HepG2 (cell line): ENCODE data around the gene KCNT2. TPM values are rescaled to one million over a fixed set of nuclear protein-coding genes. Genes with fewer than 3 reads are reported as not detected.

Source experiments
- ATAC-seq: fragments of 200-7000 bp; cut with Tn5 transposase; 3 replicates; pipeline ENCODE4 v1.9.1; 2020; ENCODE audit warnings: mild to moderate bottlenecking, moderate library complexity
- BruUV-seq: library from RNA; stranded (reverse); fragments of 400-500 nt; replicated peaks from 2 replicates; lab custom pipeline; 2021; lab: Mats Ljungman, UMichigan
- CTCF ChIA-PET: fragments of 300-600 bp; formaldehyde crosslinking; extraction: SDS; loops from one replicate; lab custom pipeline; 2021; ENCODE audit warnings: low total read pairs, inconsistent platforms, low intra/inter-chr PET ratio; lab: Yijun Ruan, JAX
- POLR2A ChIA-PET: fragments of 350-600 bp; sonication (Branson Sonifier 250); formaldehyde crosslinking; loops from one replicate; lab custom pipeline; 2020; ENCODE audit warnings: antibody characterized with exemption, inconsistent platforms; lab: Yijun Ruan, JAX
- DNase-seq: peaks from one replicate; pipeline ENCODE4 v3.0.0-alpha.2; 2015; ENCODE audit warnings: low spot score
- FAIRE-seq: peaks from 3 replicates; lab custom pipeline; 2011; peaks lifted over from hg19 to GRCh38; lab: Jason Lieb, UNC
- H2AFZ ChIP-seq: one replicate; pipeline ENCODE4 v1.6.1; 2011; ENCODE audit warnings: low read length, inconsistent platforms
- H3K27ac ChIP-seq: fragments of 300-600 bp; 3 replicates; pipeline ENCODE4 v1.8.0; 2011; ENCODE audit warnings: mixed run types, mild to moderate bottlenecking, mixed read lengths, low read length, inconsistent platforms; ENCODE audit not compliant: insufficient read depth; ENCODE audit errors: extremely low read length
- H3K27me3 ChIP-seq, 2 experiments: fragments of 200-600 bp in 1 of 2; 2 replicates in 1 of 2; 3 replicates in 1 of 2; pipeline versions ENCODE4 v1.6.0 to v1.8.0; 2011; ENCODE audit warnings: low read length in 2 of 2, mild to moderate bottlenecking in 2 of 2, moderate library complexity in 2 of 2, inconsistent platforms in 1 of 2; ENCODE audit not compliant: insufficient read depth in 2 of 2, control insufficient read depth in 1 of 2
- H3K36me3 ChIP-seq, 2 experiments: fragments of 200-600 bp in 1 of 2; replicated peaks in 1 of 2; 2 replicates in 1 of 2; 3 replicates in 1 of 2; pipeline versions ENCODE4 v1.5.1 to v1.8.0; 2011; ENCODE audit warnings: low read length in 2 of 2, inconsistent platforms in 1 of 2; ENCODE audit not compliant: insufficient read depth in 2 of 2, control insufficient read depth in 1 of 2
- H3K4me1 ChIP-seq: 2 replicates; pipeline ENCODE4 v1.5.1; 2012; ENCODE audit warnings: low read length, inconsistent platforms; ENCODE audit not compliant: insufficient read depth
- H3K4me2 ChIP-seq: 2 replicates; pipeline ENCODE4 v1.6.0; 2011; ENCODE audit warnings: low read depth, low read length, inconsistent platforms
- H3K4me3 ChIP-seq, 3 experiments: fragments of 200-600 bp in 1 of 3; sonication (generic), shearing (Covaris generic) in 1 of 3; replicated peaks in 1 of 3; 2 replicates each; pipeline ENCODE4 v1.5.1; 2011 to 2016; ENCODE audit warnings: low read length in 3 of 3, inconsistent platforms in 2 of 3, low read depth in 2 of 3, mild to moderate bottlenecking in 2 of 3, control low read depth in 1 of 3, mixed read lengths in 1 of 3; ENCODE audit not compliant: insufficient read depth in 1 of 3
- H3K79me2 ChIP-seq: one replicate; pipeline ENCODE4 v1.6.1; 2011; ENCODE audit warnings: low read length, inconsistent platforms; ENCODE audit not compliant: insufficient read depth
- H3K9ac ChIP-seq: 2 replicates; pipeline ENCODE4 v1.6.0; 2011; ENCODE audit warnings: mild to moderate bottlenecking, low read depth, low read length, inconsistent platforms; ENCODE audit not compliant: insufficient read depth
- H3K9me3 ChIP-seq: 2 replicates; pipeline ENCODE4 v1.5.1; 2012; ENCODE audit warnings: mild to moderate bottlenecking, low read length
- H4K20me1 ChIP-seq: 2 replicates; pipeline ENCODE4 v1.6.0; 2011; ENCODE audit warnings: inconsistent platforms, mild to moderate bottlenecking, low read length, moderate library complexity; ENCODE audit not compliant: insufficient read depth
- CEBPG ChIP-seq: IDR thresholded peaks from 2 replicates; pipeline ENCODE4 v1.6.1; 2016
- HDAC2 ChIP-seq: sonication (generic); formaldehyde crosslinking; IDR thresholded peaks from 2 replicates; pipeline ENCODE4 v1.4.0; 2020; ENCODE audit warnings: missing genetic modification reagents
- HDAC6 ChIP-seq: fragments of 200-600 bp; sonication (generic); IDR thresholded peaks from 2 replicates; pipeline ENCODE4 v1.7.0; 2017; ENCODE audit warnings: mild to moderate bottlenecking, antibody characterized with exemption, low read length, low read depth
- MLXIP ChIP-seq: sonication (generic); formaldehyde crosslinking; IDR thresholded peaks from 2 replicates; pipeline ENCODE4 v1.9.0; 2021; ENCODE audit warnings: missing genetic modification reagents, borderline replicate concordance
- RBM22 ChIP-seq: fragments of 200-400 bp; formaldehyde crosslinking; optimal IDR thresholded peaks from 2 replicates; pipeline ENCODE3; 2017; ENCODE audit warnings: mild to moderate bottlenecking, low read length, moderate library complexity
- RFX5 ChIP-seq: IDR thresholded peaks from 2 replicates; pipeline ENCODE4 v1.6.1; 2011; ENCODE audit warnings: low read depth, low read length, improper control_type of control experiment
- TFDP1 ChIP-seq: IDR thresholded peaks from 2 replicates; pipeline ENCODE4 v1.6.1; 2016; ENCODE audit warnings: missing compliant biosample characterization, missing genetic modification reagents, borderline replicate concordance
- ZFYVE20 ChIP-seq: sonication (generic); formaldehyde crosslinking; IDR thresholded peaks from 2 replicates; pipeline ENCODE4 v1.8.0; 2023; ENCODE audit warnings: low read depth, mild to moderate bottlenecking, moderate library complexity, missing genetic modification reagents, borderline replicate concordance
- ZNF629 ChIP-seq: sonication (generic); formaldehyde crosslinking; conservative IDR thresholded peaks from 2 replicates; pipeline ENCODE4 v1.5.0; 2020; ENCODE audit warnings: missing genetic modification reagents
- ZNF749 ChIP-seq: sonication (generic); formaldehyde crosslinking; IDR thresholded peaks from 2 replicates; pipeline ENCODE4 v1.8.0; 2022; ENCODE audit warnings: mild to moderate bottlenecking, missing genetic modification reagents, moderate library complexity, borderline replicate concordance
- WGBS: methylation state at CpG from one replicate; pipeline ENCODE4 v1.1.6; 2017; ENCODE audit warnings: low lambda C conversion rate; 5-methylcytosine and 5-hydroxymethylcytosine counted together
- in situ Hi-C: cut with HindIII; loops from 2 replicates; pipeline ENCODE4 v1.10.0; 2017; ENCODE audit warnings: low pct_unique_long_range_greater_than_20kb; ENCODE audit not compliant: extremely low pct_ligation_motif_present
- intact Hi-C: fragments of 100-400 bp; cut with micrococcal nuclease; formaldehyde crosslinking; loops from one replicate; pipeline ENCODE4 v1.10.0; 2022; ENCODE audit not compliant: unreplicated experiment
- polyA plus RNA-seq, 8 experiments: library from polyadenylated mRNA; depleted of rRNA in 3 of 8; stranded (reverse) in 7 of 8; unstranded in 1 of 8; fragments of >200 nt; fragmentation: Illumina TruSeq in 4 of 8; extraction: Trizol in 4 of 8; gene quantifications; 2 replicates each; pipeline versions ENCODE4 v1.2.1 to v1.2.3, GENCODE V29; 2011 to 2016; ENCODE audit warnings: low read depth in 4 of 8, missing spikeins in 1 of 8, mixed read lengths in 1 of 8; ENCODE audit not compliant: insufficient read depth in 1 of 8
- total RNA-seq, 5 experiments: library from RNA; depleted of rRNA; stranded (reverse); fragments of >200 nt; fragmentation: Illumina TruSeq; extraction: Trizol; gene quantifications; 2 replicates each; pipeline ENCODE4 v1.2.3, GENCODE V29; 2016; ENCODE audit warnings: low read depth in 1 of 5
- TF ChIP-seq, protein P1 (sequence below): sonication (generic); formaldehyde crosslinking; IDR thresholded peaks from 2 replicates; pipeline ENCODE4 v1.5.1; 2020; ENCODE audit warnings: mild to moderate bottlenecking, missing genetic modification reagents

KCNT2 gene
- total and polyA plus RNA-seq, 2 of the 13 experiments (the other 11 are each of a cell fraction or from before 2014, with no cell fraction given): not detected

DNA sequence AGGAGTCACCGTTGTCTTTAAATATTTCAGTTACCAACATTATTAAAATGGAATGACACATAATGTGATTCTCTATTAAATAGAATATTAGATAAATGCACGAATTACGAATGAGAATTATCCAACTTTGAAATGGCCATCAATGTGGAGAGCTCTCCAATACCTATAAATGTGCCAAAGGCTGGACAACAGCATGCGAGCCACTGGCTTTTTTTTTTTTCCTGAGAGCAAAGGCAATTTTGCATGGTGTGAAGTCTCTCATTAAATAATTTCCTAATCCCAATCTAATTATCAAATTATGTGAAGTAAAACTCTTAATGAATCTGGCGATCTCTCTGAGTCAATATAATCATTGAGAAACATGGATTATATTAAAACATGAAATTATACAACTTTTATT is 113.5 kb downstream of the KCNT2 start:
- Histone ChIP-seq H3K4me3 (no peak overlapping the region), H2AFZ (no peak overlapping the region), H3K4me1 (no peaks in the 10 kb centered on the region), H3K27ac (no peak overlapping the region)
- 41% methylated on average over 5 of the region's 5 CpGs for WGBS
- no peak for FAIRE-seq
- POLR2A ChIA-PET: no interaction called here
- TF ChIP-seq HDAC2 (CRISPR knock-in tag): no peak
- no peak for TF ChIP-seq RFX5
- no peak for TF ChIP-seq TFDP1 (CRISPR knock-in tag)
- TF ChIP-seq RBM22: no peak
- no peak for TF ChIP-seq ZNF629 (CRISPR knock-in tag)
- TF ChIP-seq, all 625 proteins: peak for 0
- DNase-seq: no peak
- no peaks in the 10 kb centered on the region for H3K9me3 ChIP-seq
- no peak overlapping the region for H3K4me2 ChIP-seq
- no peaks in the 10 kb centered on the region for H3K79me2 ChIP-seq
- no TSS peak for BruUV-seq
- in situ Hi-C loops (no loop called here), intact Hi-C loops (no loop called here)
- H4K20me1 ChIP-seq: no peaks in the 10 kb centered on the region
- ATAC-seq: no peak
- no peak overlapping the region for H3K9ac ChIP-seq
- H3K27me3 ChIP-seq: no peaks in the 10 kb centered on the region
- no peaks in the 10 kb centered on the region for H3K36me3 ChIP-seq
- CTCF ChIA-PET: no interaction called here

DNA sequence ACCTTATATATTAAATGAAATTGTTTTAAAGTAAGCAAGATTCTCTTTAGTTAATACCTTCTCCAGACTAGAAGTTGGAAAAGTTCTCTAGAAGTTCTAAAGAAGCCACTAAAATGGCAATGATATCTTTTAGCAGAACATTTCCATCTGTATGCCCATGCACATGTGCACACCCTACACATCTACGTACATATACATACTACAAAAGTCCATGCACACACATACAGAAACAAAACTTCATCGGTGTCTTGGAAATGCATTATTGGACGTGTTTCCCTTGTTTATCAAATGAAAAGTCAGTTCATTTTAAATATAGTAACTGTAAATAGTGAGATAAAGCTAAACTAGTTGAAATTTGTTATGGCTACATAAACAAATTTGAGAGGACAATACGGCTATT is 114.4 kb downstream of the KCNT2 start:
- CTCF ChIA-PET: no interaction called here
- no peak for FAIRE-seq
- in situ Hi-C loops: no loop called here

More for the DNA sequence above, 114.4 kb downstream of the KCNT2 start:
- intact Hi-C loops: no loop called here
- WGBS: 43% methylated on average over 4 of the region's 4 CpGs
- no peak for TF ChIP-seq MLXIP (CRISPR knock-in tag)
- TF ChIP-seq, protein P1, sequence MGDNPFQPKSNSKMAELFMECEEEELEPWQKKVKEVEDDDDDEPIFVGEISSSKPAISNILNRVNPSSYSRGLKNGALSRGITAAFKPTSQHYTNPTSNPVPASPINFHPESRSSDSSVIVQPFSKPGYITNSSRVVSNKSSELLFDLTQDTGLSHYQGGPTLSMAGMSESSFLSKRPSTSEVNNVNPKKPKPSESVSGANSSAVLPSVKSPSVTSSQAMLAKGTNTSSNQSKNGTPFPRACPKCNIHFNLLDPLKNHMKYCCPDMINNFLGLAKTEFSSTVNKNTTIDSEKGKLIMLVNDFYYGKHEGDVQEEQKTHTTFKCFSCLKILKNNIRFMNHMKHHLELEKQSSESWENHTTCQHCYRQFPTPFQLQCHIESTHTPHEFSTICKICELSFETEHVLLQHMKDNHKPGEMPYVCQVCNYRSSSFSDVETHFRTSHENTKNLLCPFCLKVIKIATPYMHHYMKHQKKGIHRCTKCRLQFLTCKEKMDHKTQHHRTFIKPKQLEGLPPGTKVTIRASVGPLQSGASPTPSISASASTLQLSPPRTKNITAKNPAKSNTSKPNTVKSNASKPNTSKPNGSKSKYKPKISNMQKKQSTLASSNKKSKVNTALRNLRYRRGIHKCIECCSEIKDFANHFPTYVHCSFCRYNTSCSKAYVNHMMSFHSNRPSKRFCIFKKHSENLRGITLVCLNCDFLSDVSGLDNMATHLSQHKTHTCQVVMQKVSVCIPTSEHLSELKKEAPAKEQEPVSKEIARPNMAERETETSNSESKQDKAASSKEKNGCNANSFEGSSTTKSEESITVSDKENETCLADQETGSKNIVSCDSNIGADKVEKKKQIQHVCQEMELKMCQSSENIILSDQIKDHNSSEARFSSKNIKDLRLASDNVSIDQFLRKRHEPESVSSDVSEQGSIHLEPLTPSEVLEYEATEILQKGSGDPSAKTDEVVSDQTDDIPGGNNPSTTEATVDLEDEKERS (CRISPR knock-in tag): no peak
- TF ChIP-seq ZNF749 (CRISPR knock-in tag): no peak
- no peak for TF ChIP-seq CEBPG
- TF ChIP-seq HDAC6: no peak
- TF ChIP-seq ZFYVE20 (CRISPR knock-in tag): no peak
- POLR2A ChIA-PET: no interaction called here
- DNase-seq: no peak
- H3K9me3 ChIP-seq: no peaks in the 10 kb centered on the region
- no peaks in the 10 kb centered on the region for H3K36me3 ChIP-seq
- no peaks in the 10 kb centered on the region for H4K20me1 ChIP-seq
- no peaks in the 10 kb centered on the region for H3K4me1 ChIP-seq
- peak overlapping the region; percentile 42 for H2AFZ ChIP-seq
- no peak for ATAC-seq
- H3K79me2 ChIP-seq: no peaks in the 10 kb centered on the region
- no peak overlapping the region for H3K4me3 ChIP-seq
- H3K27me3 ChIP-seq: no peaks in the 10 kb centered on the region
- H3K27ac ChIP-seq: no peak overlapping the region
- BruUV-seq: no TSS peak
- 0 out of 2 replicates have a peak overlapping the region, but pooled peaks have one; percentile 3 for H3K4me2 ChIP-seq
- H3K9ac ChIP-seq: no peak overlapping the region
